Esophagus muscularis mucosa (tissue), 4 donors: ENCODE measurements around the gene OR51V1. TPM values are rescaled to one million over a fixed set of nuclear protein-coding genes. Genes with fewer than 3 reads are reported as not detected.
"Not testable (repeated sequence)": the region's sequence is repeated elsewhere in the genome, so short reads cannot be mapped to it uniquely, and the experiment has no call there.

Experiments used
- DNase-seq: peaks from one replicate; pipeline ENCODE4 v3.0.0-alpha.2; 2017; ENCODE audit errors: extremely low spot score
- H3K27ac ChIP-seq, 4 donors: fragments of 200-600 bp; sonication (generic); replicated peaks in 1 of 4; 1 replicate in 3 of 4; 2 replicates in 1 of 4; pipeline ENCODE4 v1.5.1; 2016 to 2019; ENCODE audit warnings: mild to moderate bottlenecking in 1 of 4
- H3K27me3 ChIP-seq, 4 donors: fragments of 200-600 bp; sonication (generic); one replicate each; pipeline versions ENCODE4 v1.5.1 to v1.6.0; 2016 to 2019
- H3K36me3 ChIP-seq, 4 donors: fragments of 200-600 bp; sonication (generic); one replicate each; pipeline ENCODE4 v1.5.1; 2016 to 2019
- H3K4me1 ChIP-seq, 4 donors: fragments of 200-600 bp; sonication (generic); one replicate each; pipeline ENCODE4 v1.5.1; 2016 to 2019
- H3K4me3 ChIP-seq, 4 donors: fragments of 200-600 bp; sonication (generic); 1 replicate in 2 of 4; 2 replicates in 2 of 4; pipeline ENCODE4 v1.5.1; 2016 to 2019; ENCODE audit warnings: mild to moderate bottlenecking in 4 of 4, moderate library complexity in 1 of 4
- H3K9me3 ChIP-seq, 4 donors: fragments of 200-600 bp; sonication (generic); 1 replicate in 3 of 4; 2 replicates in 1 of 4; pipeline ENCODE4 v1.5.1; 2016 to 2019
- EP300 ChIP-seq: sonication (generic); formaldehyde crosslinking; IDR thresholded peaks from one replicate; pipeline ENCODE4 v1.6.1; 2017; ENCODE audit warnings: antibody characterized with exemption
- POLR2A ChIP-seq: fragments of 450-650 bp; IDR thresholded peaks from one replicate; pipeline ENCODE4 v1.6.1; 2017; ENCODE audit warnings: antibody characterized with exemption, moderate library complexity, mild to moderate bottlenecking, low read depth
- POLR2AphosphoS5 ChIP-seq, 2 donors: sonication (generic); formaldehyde crosslinking; IDR thresholded peaks; one replicate each; pipeline ENCODE4 v1.6.1; 2017; ENCODE audit warnings: antibody characterized with exemption in 2 of 2
- WGBS: methylation state at CpG from one replicate; pipeline ENCODE4 v1.1.5; 2018; 5-methylcytosine and 5-hydroxymethylcytosine counted together
- intact Hi-C: fragments of 100-400 bp; cut with DNase I; formaldehyde crosslinking; loops from one replicate; pipeline ENCODE4 v1.15.1; 2023
- total RNA-seq, 4 donors: library from RNA; depleted of rRNA; stranded (reverse); fragments of >200 nt; gene quantifications; one replicate each; pipeline versions ENCODE4 v1.1.0 to v1.2.1, GENCODE V29; 2016
- TF ChIP-seq, protein P1 (sequence below), 3 experiments: fragments of 200-600 bp in 2 of 3; fragments of 450-650 bp in 1 of 3; sonication (generic) in 2 of 3; IDR thresholded peaks; one replicate each; pipeline ENCODE4 v1.5.1; 2017 to 2019; ENCODE audit warnings: antibody characterized with exemption in 3 of 3, mild to moderate bottlenecking in 2 of 3, moderate library complexity in 1 of 3

OR51V1 gene
- total RNA-seq, 4 donors from 2014 or later = not detected

DNA sequence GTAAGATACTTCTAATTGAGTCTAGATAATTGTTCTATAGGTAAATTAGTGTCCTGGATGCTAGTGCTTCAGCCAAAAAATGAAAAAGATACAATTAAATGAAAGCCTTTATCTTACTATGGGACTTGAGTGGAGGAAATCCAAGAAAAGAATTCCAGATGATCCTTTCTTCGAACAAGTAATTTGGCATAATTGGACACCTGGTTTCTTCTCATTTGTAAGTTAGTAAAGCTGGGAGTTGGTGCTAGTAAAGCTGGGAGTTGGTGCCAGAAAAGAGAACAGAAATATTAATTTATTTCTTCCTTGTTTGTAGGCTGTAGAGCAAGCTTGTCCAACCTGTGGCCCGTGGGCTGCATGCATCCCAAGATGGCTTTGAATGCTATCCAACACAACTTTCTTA is 12.3 kb downstream of the OR51V1 start:
- H3K4me3 ChIP-seq = no peak overlapping the region
- H3K27ac ChIP-seq = no peak overlapping the region
- no peak for DNase-seq
- 76% methylated on average over 2 of the region's 2 CpGs for WGBS
- no peak for TF ChIP-seq POLR2A
- no peak for TF ChIP-seq POLR2AphosphoS5 (IDR thresholded peaks at IDR 0.05)
- TF ChIP-seq, protein P1, sequence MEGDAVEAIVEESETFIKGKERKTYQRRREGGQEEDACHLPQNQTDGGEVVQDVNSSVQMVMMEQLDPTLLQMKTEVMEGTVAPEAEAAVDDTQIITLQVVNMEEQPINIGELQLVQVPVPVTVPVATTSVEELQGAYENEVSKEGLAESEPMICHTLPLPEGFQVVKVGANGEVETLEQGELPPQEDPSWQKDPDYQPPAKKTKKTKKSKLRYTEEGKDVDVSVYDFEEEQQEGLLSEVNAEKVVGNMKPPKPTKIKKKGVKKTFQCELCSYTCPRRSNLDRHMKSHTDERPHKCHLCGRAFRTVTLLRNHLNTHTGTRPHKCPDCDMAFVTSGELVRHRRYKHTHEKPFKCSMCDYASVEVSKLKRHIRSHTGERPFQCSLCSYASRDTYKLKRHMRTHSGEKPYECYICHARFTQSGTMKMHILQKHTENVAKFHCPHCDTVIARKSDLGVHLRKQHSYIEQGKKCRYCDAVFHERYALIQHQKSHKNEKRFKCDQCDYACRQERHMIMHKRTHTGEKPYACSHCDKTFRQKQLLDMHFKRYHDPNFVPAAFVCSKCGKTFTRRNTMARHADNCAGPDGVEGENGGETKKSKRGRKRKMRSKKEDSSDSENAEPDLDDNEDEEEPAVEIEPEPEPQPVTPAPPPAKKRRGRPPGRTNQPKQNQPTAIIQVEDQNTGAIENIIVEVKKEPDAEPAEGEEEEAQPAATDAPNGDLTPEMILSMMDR (IDR thresholded peaks at IDR 0.05) = no peak
- TF ChIP-seq EP300 = no peak
- H3K9me3 ChIP-seq = peaks cover 0 to 6% (median 2%) of the 10 kb centered on the region in 4 donors
- no peaks in the 10 kb centered on the region for H3K36me3 ChIP-seq
- H3K27me3 ChIP-seq = no peaks in the 10 kb centered on the region
- no peaks in the 10 kb centered on the region for H3K4me1 ChIP-seq
- intact Hi-C loops = no loop called here

DNA sequence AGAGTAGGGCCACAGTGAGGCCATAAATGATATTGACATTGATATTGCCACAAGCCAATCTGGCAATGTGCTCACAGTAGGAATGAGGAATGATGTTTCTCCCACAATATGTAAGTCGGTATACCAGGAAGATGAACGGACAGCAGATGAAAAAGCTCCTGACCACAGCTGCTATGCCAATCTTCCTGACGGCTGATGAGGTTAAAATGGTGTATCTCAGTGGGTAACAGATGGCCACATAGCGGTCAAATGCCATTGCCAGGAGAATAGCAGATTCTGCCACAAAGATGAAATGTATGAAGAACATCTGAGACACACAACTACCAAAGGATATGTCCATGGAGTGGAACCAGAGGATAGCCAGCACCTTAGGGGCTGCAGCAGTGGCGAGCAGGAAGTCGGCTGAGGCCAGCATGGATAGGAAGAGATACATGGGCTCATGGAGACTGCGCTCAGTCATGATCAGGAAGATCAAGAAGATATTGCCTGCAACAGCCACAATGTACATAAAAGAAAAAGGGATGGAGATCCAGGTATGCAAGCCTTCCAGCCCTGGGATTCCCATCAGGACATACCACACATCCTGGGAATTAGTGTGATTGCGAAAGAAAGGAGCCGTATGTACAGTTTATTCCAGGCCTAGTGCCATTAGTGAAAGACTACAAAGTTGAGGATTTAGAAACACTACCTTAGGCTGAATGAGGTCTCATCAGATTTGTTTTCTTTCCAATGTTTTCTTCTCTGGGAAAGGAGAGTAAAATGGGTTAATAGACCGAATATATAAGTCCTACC is 22.2 kb downstream of the OR51V1 start:
- intact Hi-C loops = no loop called here
- Histone ChIP-seq H3K4me1 (no peaks in the 10 kb centered on the region), H3K36me3 (no peaks in the 10 kb centered on the region), H3K27me3 (no peaks in the 10 kb centered on the region), H3K27ac (no peak overlapping the region), H3K9me3 (no peaks in the 10 kb centered on the region), H3K4me3 (no peak overlapping the region)
- DNase-seq = no peak
- TF ChIP-seq POLR2AphosphoS5 (IDR thresholded peaks at IDR 0.05) (no peak), POLR2A (no peak), EP300 (no peak)
- TF ChIP-seq, protein P1 (IDR thresholded peaks at IDR 0.05) = no peak
- WGBS = 75% methylated on average over 10 of the region's 10 CpGs

DNA sequence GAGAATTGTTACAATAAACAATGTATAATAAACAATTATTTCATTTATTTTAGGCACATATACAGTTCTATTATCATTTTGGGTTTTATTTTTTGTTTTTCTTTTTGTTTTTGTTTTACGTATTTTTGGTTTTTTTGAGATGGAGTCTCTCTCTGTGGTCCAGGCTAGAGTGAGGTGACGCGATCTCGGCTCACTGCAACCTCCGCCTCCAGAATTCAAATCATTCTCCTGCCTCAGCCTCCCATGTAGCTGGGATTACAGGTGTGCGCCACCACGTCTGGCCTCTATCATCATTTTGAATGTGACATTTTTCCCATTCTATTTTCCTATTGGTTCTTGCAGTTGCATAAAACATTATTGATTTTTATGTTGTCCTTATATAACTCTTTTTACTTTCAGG is 25.5 kb downstream of the OR51V1 start:
- WGBS = 92% methylated on average over 7 of the region's 7 CpGs
- Histone ChIP-seq H3K4me1 (no peaks in the 10 kb centered on the region), H3K27ac (no peak overlapping the region), H3K9me3 (no peaks in the 10 kb centered on the region), H3K36me3 (no peaks in the 10 kb centered on the region), H3K27me3 (no peaks in the 10 kb centered on the region), H3K4me3 (no peak overlapping the region)
- TF ChIP-seq POLR2AphosphoS5 (IDR thresholded peaks at IDR 0.05) (no peak), POLR2A (no peak), EP300 (no peak)
- TF ChIP-seq, protein P1 (IDR thresholded peaks at IDR 0.05) = no peak
- intact Hi-C loops = no loop called here
- no peak for DNase-seq

DNA sequence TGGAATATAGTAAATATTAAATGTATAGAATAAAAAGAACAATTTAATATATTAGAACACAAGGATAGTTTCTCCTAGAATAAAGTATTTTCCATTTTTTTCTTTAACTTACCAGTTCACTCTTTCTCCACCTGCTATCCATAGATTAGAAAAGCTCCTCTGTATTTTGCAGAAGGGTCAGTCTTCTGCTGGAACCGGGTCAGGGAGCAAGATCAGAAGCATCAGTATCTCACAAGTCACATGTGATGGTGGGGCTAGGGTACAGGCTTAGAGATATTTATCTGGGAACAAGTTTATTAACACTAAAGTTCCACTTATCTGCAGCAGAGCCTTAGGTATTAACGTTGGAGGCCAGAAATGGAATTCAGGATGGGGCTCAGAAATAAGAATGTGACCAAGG is 28.6 kb downstream of the OR51V1 start:
- intact Hi-C loops = no loop called here
- no peak overlapping the region for H3K4me3 ChIP-seq
- H3K36me3 ChIP-seq = no peaks in the 10 kb centered on the region
- no peaks in the 10 kb centered on the region for H3K27me3 ChIP-seq
- no peak for TF ChIP-seq EP300
- TF ChIP-seq POLR2A = no peak
- TF ChIP-seq, protein P1 (IDR thresholded peaks at IDR 0.05) = no peak
- 63% methylated on average over 2 of the region's 2 CpGs for WGBS
- no peaks in the 10 kb centered on the region for H3K4me1 ChIP-seq
- DNase-seq = no peak
- H3K9me3 ChIP-seq = no peaks in the 10 kb centered on the region
- H3K27ac ChIP-seq = no peak overlapping the region

DNA sequence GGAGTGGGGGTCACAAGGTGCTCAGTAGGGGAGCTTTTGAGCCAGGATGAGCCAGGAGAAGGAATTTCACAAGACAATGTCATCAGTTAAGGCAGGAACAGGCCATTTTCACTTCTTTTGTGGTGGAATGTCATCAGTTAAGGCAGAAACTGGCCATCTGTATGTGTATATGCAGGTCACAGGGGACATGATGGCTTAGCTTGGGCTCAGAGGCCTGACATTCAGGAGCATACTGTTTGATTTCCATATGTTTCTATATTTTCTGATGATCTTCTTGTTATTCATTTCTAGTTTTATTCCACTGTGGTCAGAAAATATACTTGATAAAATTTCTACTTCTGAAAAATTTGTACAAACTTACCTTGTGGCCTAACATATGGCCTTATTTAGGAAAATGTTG is 34.6 kb downstream of the OR51V1 start:
- H3K4me1 ChIP-seq, H3K9me3 ChIP-seq, H3K36me3 ChIP-seq, DNase-seq, H3K27me3 ChIP-seq, intact Hi-C loops, H3K4me3 ChIP-seq, H3K27ac ChIP-seq: not testable (repeated sequence)

DNA sequence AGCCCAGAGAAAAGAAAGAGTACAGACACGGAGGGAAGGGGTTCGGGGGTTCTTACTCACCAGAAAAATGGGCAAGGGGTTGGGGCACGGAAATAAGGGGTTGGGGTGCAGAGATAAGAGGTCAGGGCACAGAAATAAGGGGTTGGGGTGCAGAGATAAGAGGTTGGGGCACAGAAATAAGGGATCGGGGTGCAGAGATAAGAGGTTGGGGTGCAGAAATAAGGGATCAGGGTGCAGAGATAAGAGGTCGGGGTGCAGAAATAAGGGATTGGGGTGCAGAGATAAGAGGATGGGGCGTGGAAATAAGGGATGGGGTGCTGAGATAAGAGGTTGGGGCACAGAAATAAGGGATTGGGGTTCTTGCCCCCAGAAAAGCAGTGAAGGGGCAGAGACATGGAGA is 35.7 kb downstream of the OR51V1 start:
- H3K4me1 ChIP-seq, H3K4me3 ChIP-seq, H3K27me3 ChIP-seq, H3K9me3 ChIP-seq, H3K27ac ChIP-seq, DNase-seq, H3K36me3 ChIP-seq, intact Hi-C loops: not testable (repeated sequence)
- WGBS = 79% methylated on average over 6 of the region's 6 CpGs

DNA sequence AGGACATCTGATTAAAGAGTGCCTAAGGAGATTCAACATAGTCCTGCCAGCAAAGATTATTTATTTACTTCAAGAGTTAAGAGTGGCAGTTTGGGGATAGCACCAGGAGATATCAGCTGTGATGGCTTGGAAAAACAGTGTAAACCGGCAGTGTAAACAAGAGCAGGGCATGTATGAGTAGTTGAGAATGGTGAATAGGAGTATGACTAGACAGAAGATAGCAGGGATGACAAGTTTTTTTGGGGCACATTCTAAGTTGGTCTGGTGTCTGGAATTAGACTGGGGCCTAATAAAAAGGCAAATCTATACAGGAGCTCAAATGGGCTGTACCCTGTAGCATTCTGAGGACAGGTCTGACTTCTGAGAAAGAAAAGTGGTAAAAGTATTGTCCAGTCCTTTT is 39.4 kb downstream of the OR51V1 start:
- WGBS = 71% methylated on average over 1 of the region's 1 CpG
- H3K27ac ChIP-seq, H3K4me3 ChIP-seq, intact Hi-C loops, H3K36me3 ChIP-seq, DNase-seq, H3K27me3 ChIP-seq, H3K4me1 ChIP-seq, H3K9me3 ChIP-seq: not testable (repeated sequence)

DNA sequence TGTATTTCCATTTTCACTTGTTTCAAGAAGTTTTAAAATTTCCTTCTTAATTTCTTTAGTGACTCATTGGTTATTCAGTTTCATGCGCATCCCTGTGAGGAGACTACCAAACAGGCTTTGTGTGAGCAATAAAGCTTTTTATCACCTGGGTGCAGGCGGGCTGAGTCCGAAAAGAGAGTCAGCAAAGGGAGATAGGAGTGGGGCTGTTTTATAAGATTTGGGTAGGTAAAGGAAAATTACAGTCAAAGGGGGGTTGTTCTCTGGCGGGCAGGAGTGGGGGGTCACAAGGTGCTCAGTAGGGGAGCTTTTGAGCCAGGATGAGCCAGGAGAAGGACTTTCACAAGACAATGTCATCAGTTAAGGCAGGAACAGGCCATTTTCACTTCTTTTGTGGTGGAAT is 40.3 kb downstream of the OR51V1 start:
- H3K27ac ChIP-seq, H3K36me3 ChIP-seq, H3K27me3 ChIP-seq, intact Hi-C loops, H3K4me3 ChIP-seq, H3K4me1 ChIP-seq, DNase-seq, H3K9me3 ChIP-seq: not testable (repeated sequence)
- WGBS = 88% methylated on average over 4 of the region's 4 CpGs
